ENCODE measurements around the gene STAT5B.
"Not testable (repeated sequence)": the region's sequence is repeated elsewhere in the genome, so short reads cannot be mapped to it uniquely, and the experiment has no call there.

Gene STAT5B

GRCh38 chr17:42239576-42239975 lies 36.6 kb downstream of the STAT5B start:
- not testable (repeated sequence) for H3K36me3 ChIP-seq (ENCODE audit: control insufficient read depth, low read depth, low read length); H3K4me1 ChIP-seq (ENCODE audit: control insufficient read depth, low read depth, low read length); H3K4me3 ChIP-seq (ENCODE audit: low read length); H3K9me3 ChIP-seq (ENCODE audit: control insufficient read depth, low read depth, low read length); H3K9ac ChIP-seq (ENCODE audit: low read length); H3K27me3 ChIP-seq (ENCODE audit: control insufficient read depth, insufficient read depth, low read length); H3K27ac ChIP-seq (ENCODE audit: low read length)

GRCh38 chr17:42236760-42237159 lies 39.4 kb downstream of the STAT5B start:
- H3K4me1 ChIP-seq (ENCODE audit: control insufficient read depth, low read depth, low read length), result no peaks in the 10 kb centered on the region
- H3K4me3 ChIP-seq (ENCODE audit: low read length), result no peak overlapping the region
- H3K27me3 ChIP-seq (ENCODE audit: control insufficient read depth, insufficient read depth, low read length), result no peaks in the 10 kb centered on the region
- no peaks in the 10 kb centered on the region for H3K9me3 ChIP-seq (ENCODE audit: control insufficient read depth, low read depth, low read length)
- H3K9ac ChIP-seq (ENCODE audit: low read length), result no peak overlapping the region
- H3K36me3 ChIP-seq (ENCODE audit: control insufficient read depth, low read depth, low read length), result no peaks in the 10 kb centered on the region
- H3K27ac ChIP-seq (ENCODE audit: low read length), result no peak overlapping the region

- Histone ChIP-seq H3K9me3 (ENCODE audit: control insufficient read depth, low read depth, low read length) (no peaks in the 10 kb centered on the region), H3K36me3 (ENCODE audit: control insufficient read depth, low read depth, low read length) (no peaks in the 10 kb centered on the region), H3K4me1 (ENCODE audit: control insufficient read depth, low read depth, low read length) (no peaks in the 10 kb centered on the region)
Measured at GRCh38 chr17:42233994-42234393, 42.2 kb downstream of the STAT5B start.

GRCh38 chr17:42233156-42233555 lies 43.0 kb downstream of the STAT5B start:
- Histone ChIP-seq H3K4me3 (ENCODE audit: low read length) (no peak overlapping the region), H3K27me3 (ENCODE audit: control insufficient read depth, insufficient read depth, low read length) (no peaks in the 10 kb centered on the region), H3K9ac (ENCODE audit: low read length) (no peak overlapping the region), H3K4me1 (ENCODE audit: control insufficient read depth, low read depth, low read length) (no peaks in the 10 kb centered on the region), H3K27ac (ENCODE audit: low read length) (no peak overlapping the region), H3K36me3 (ENCODE audit: control insufficient read depth, low read depth, low read length) (no peaks in the 10 kb centered on the region), H3K9me3 (ENCODE audit: control insufficient read depth, low read depth, low read length) (no peaks in the 10 kb centered on the region)

More at GRCh38 chr17:42233994-42234393, 42.2 kb downstream of the STAT5B start:
- Histone ChIP-seq H3K9ac (ENCODE audit: low read length) (no peak overlapping the region), H3K27me3 (ENCODE audit: control insufficient read depth, insufficient read depth, low read length) (no peaks in the 10 kb centered on the region), H3K4me3 (ENCODE audit: low read length) (no peak overlapping the region), H3K27ac (ENCODE audit: low read length) (no peak overlapping the region)

- no peaks in the 10 kb centered on the region for H3K9me3 ChIP-seq (ENCODE audit: control insufficient read depth, low read depth, low read length)
- H3K27me3 ChIP-seq (ENCODE audit: control insufficient read depth, insufficient read depth, low read length), result no peaks in the 10 kb centered on the region
- H3K4me1 ChIP-seq (ENCODE audit: control insufficient read depth, low read depth, low read length), result no peaks in the 10 kb centered on the region
Measured at GRCh38 chr17:42230225-42230624, 46.0 kb downstream of the STAT5B start.

GRCh38 chr17:42227849-42228700 lies 48.1 kb downstream of the STAT5B start:
- H3K9ac ChIP-seq (ENCODE audit: low read length), result no peak overlapping the region
- no peaks in the 10 kb centered on the region for H3K4me1 ChIP-seq (ENCODE audit: control insufficient read depth, low read depth, low read length)
- H3K4me3 ChIP-seq (ENCODE audit: low read length), result no peak overlapping the region
- no peaks in the 10 kb centered on the region for H3K9me3 ChIP-seq (ENCODE audit: control insufficient read depth, low read depth, low read length)
- no peaks in the 10 kb centered on the region for H3K27me3 ChIP-seq (ENCODE audit: control insufficient read depth, insufficient read depth, low read length)
- H3K27ac ChIP-seq (ENCODE audit: low read length), result no peak overlapping the region
- H3K36me3 ChIP-seq (ENCODE audit: control insufficient read depth, low read depth, low read length), result peaks cover 10% of the 10 kb centered on the region

More at GRCh38 chr17:42230225-42230624, 46.0 kb downstream of the STAT5B start:
- no peaks in the 10 kb centered on the region for H3K36me3 ChIP-seq (ENCODE audit: control insufficient read depth, low read depth, low read length)
- no peak overlapping the region for H3K9ac ChIP-seq (ENCODE audit: low read length)
- no peak overlapping the region for H3K4me3 ChIP-seq (ENCODE audit: low read length)
- H3K27ac ChIP-seq (ENCODE audit: low read length), result no peak overlapping the region

- Histone ChIP-seq H3K4me1 (ENCODE audit: control insufficient read depth, low read depth, low read length) (no peaks in the 10 kb centered on the region), H3K9me3 (ENCODE audit: control insufficient read depth, low read depth, low read length) (no peaks in the 10 kb centered on the region), H3K9ac (ENCODE audit: low read length) (no peak overlapping the region), H3K4me3 (ENCODE audit: low read length) (no peak overlapping the region), H3K27me3 (ENCODE audit: control insufficient read depth, insufficient read depth, low read length) (no peaks in the 10 kb centered on the region), H3K36me3 (ENCODE audit: control insufficient read depth, low read depth, low read length) (peaks cover 19% of the 10 kb centered on the region), H3K27ac (ENCODE audit: low read length) (no peak overlapping the region)
Measured at GRCh38 chr17:42225646-42226045, 50.5 kb downstream of the STAT5B start.

GRCh38 chr17:42224651-42225050 lies 51.5 kb downstream of the STAT5B start:
- no peaks in the 10 kb centered on the region for H3K4me1 ChIP-seq (ENCODE audit: control insufficient read depth, low read depth, low read length)
- no peak overlapping the region for H3K4me3 ChIP-seq (ENCODE audit: low read length)

GRCh38 chr17:42221886-42222745 lies 54.1 kb downstream of the STAT5B start:
- Histone ChIP-seq H3K27ac (ENCODE audit: low read length) (no peak overlapping the region), H3K4me3 (ENCODE audit: low read length) (no peak overlapping the region), H3K36me3 (ENCODE audit: control insufficient read depth, low read depth, low read length) (peaks cover 29% of the 10 kb centered on the region)

More at GRCh38 chr17:42224651-42225050, 51.5 kb downstream of the STAT5B start:
- peaks cover 19% of the 10 kb centered on the region for H3K36me3 ChIP-seq (ENCODE audit: control insufficient read depth, low read depth, low read length)
- H3K27me3 ChIP-seq (ENCODE audit: control insufficient read depth, insufficient read depth, low read length), result no peaks in the 10 kb centered on the region
- no peaks in the 10 kb centered on the region for H3K9me3 ChIP-seq (ENCODE audit: control insufficient read depth, low read depth, low read length)
- H3K27ac ChIP-seq (ENCODE audit: low read length), result no peak overlapping the region
- no peak overlapping the region for H3K9ac ChIP-seq (ENCODE audit: low read length)

GRCh38 chr17:42219280-42219679 lies 56.9 kb downstream of the STAT5B start:
- not testable (repeated sequence) for H3K4me1 ChIP-seq (ENCODE audit: control insufficient read depth, low read depth, low read length); H3K27ac ChIP-seq (ENCODE audit: low read length); H3K9ac ChIP-seq (ENCODE audit: low read length); H3K9me3 ChIP-seq (ENCODE audit: control insufficient read depth, low read depth, low read length); H3K27me3 ChIP-seq (ENCODE audit: control insufficient read depth, insufficient read depth, low read length); H3K4me3 ChIP-seq (ENCODE audit: low read length)
- peaks cover 50% of the 10 kb centered on the region for H3K36me3 ChIP-seq (ENCODE audit: control insufficient read depth, low read depth, low read length)

More at GRCh38 chr17:42221886-42222745, 54.1 kb downstream of the STAT5B start:
- H3K9ac ChIP-seq (ENCODE audit: low read length), result no peak overlapping the region
- no peaks in the 10 kb centered on the region for H3K27me3 ChIP-seq (ENCODE audit: control insufficient read depth, insufficient read depth, low read length)
- H3K9me3 ChIP-seq (ENCODE audit: control insufficient read depth, low read depth, low read length), result no peaks in the 10 kb centered on the region
- H3K4me1 ChIP-seq (ENCODE audit: control insufficient read depth, low read depth, low read length), result no peaks in the 10 kb centered on the region

- H3K9me3 ChIP-seq (ENCODE audit: control insufficient read depth, low read depth, low read length), result no peaks in the 10 kb centered on the region
- H3K27me3 ChIP-seq (ENCODE audit: control insufficient read depth, insufficient read depth, low read length), result no peaks in the 10 kb centered on the region
- no peak overlapping the region for H3K27ac ChIP-seq (ENCODE audit: low read length)
- no peak overlapping the region for H3K4me3 ChIP-seq (ENCODE audit: low read length)
- no peaks in the 10 kb centered on the region for H3K4me1 ChIP-seq (ENCODE audit: control insufficient read depth, low read depth, low read length)
- no peak overlapping the region for H3K9ac ChIP-seq (ENCODE audit: low read length)
- H3K36me3 ChIP-seq (ENCODE audit: control insufficient read depth, low read depth, low read length), result peaks cover 60% of the 10 kb centered on the region
Measured at GRCh38 chr17:42214156-42214555, 62.0 kb downstream of the STAT5B start.
